Natural killer cell treated with Interleukin-12 subunit alpha and Interleukin-12 subunit beta and Interleukin-15 and Interleukin-18, amount 100 ng/mL, for 72 hours (primary cell): ENCODE data around the gene SORCS2. TPM values are rescaled to one million over a fixed set of nuclear protein-coding genes. Genes with fewer than 3 reads are reported as not detected.

Source experiments
- ATAC-seq, 2 donors: fragments of 150-1000 bp; cut with Tn5 transposase in 1 of 2; sonication (Bioruptor Pico), chemical (Tn5 transposase) in 1 of 2; 2 replicates each; pipeline ENCODE4 v1.10.0; 2021
- DNase-seq: peaks from one replicate; pipeline ENCODE4 v3.0.0; 2022; ENCODE audit warnings: low spot score
- H3K27ac Mint-ChIP-seq, 2 donors: 1 replicate in 1 of 2; 2 replicates in 1 of 2; pipeline ENCODE4 v1.8.0; 2022; ENCODE audit warnings: mixed read lengths in 2 of 2, mild to moderate bottlenecking in 1 of 2, moderate library complexity in 1 of 2
- H3K27me3 Mint-ChIP-seq, 2 donors: 1 replicate in 1 of 2; 2 replicates in 1 of 2; pipeline ENCODE4 v1.8.0; 2022; ENCODE audit warnings: mixed read lengths in 2 of 2
- H3K36me3 Mint-ChIP-seq: one replicate; pipeline ENCODE4 v1.8.0; 2022; ENCODE audit warnings: mixed read lengths
- H3K4me1 Mint-ChIP-seq, 2 donors: 1 replicate in 1 of 2; 2 replicates in 1 of 2; pipeline ENCODE4 v1.8.0; 2022; ENCODE audit warnings: low read depth in 2 of 2, mixed read lengths in 2 of 2, mild to moderate bottlenecking in 1 of 2
- H3K4me3 Mint-ChIP-seq: one replicate; pipeline ENCODE4 v1.8.0; 2022; ENCODE audit warnings: mixed read lengths
- H3K9me3 Mint-ChIP-seq: 2 replicates; pipeline ENCODE4 v1.8.0; 2022; ENCODE audit warnings: mixed read lengths
- total RNA-seq, 2 donors: library from RNA; stranded (reverse); gene quantifications; one replicate each; pipeline ENCODE4 v1.2.3, GENCODE V29; 2022

SORCS2 gene
- total RNA-seq, 2 donors from 2014 or later: 0.17 to 0.21 TPM

DNA sequence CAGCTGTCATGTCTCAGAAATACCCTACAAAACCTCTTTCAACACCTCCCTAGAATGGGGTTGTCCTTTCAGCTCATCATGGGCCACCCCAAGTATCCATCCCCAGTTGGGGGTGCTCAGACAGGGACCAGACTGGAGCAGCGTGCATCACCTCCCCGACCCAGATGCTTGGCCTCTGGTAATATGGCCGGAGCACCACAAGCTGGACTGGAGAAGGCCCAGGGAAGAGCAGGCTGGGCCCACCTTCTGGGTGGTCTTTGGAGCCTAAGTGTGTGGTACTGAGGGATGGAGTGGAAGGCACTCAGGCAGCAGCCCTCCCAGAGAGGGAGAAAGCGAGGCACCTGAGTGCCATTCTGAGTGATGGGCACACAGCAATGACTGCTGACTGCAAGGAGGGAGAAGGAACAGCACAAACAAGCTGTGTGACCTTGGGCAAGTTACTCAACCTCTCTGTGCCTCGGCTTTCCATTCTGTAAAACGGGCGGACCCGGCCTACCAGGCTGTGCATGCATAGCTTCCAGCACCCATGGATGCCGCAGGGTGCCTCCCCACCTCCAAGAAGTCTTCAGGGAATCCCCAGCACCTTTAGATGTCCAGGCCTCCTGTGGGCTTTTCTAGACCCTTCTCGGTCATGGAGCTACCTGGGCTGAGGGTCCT, 519.1 kb downstream of the SORCS2 start:
- Mint-ChIP-seq H3K27me3 (no peaks in the 10 kb centered on the region), H3K4me3 (no peak overlapping the region), H3K36me3 (no peaks in the 10 kb centered on the region), H3K4me1 (peaks cover 5 to 9% of the 10 kb centered on the region in 2 donors), H3K27ac (no peak overlapping the region), H3K9me3 (no peaks in the 10 kb centered on the region)
- DNase-seq (no peak), ATAC-seq (no peak)

GRCh38 chr4:7712021-7712671, 519.8 kb downstream of the SORCS2 start:
- Mint-ChIP-seq H3K36me3 (no peaks in the 10 kb centered on the region), H3K4me3 (no peak overlapping the region), H3K27ac (no peak overlapping the region), H3K27me3 (peaks cover 0 to under 1% of the 10 kb centered on the region in 2 donors), H3K9me3 (no peaks in the 10 kb centered on the region), H3K4me1 (peaks cover 6 to 9% of the 10 kb centered on the region in 2 donors)
- DNase-seq (no peak), ATAC-seq (no peak)

DNA sequence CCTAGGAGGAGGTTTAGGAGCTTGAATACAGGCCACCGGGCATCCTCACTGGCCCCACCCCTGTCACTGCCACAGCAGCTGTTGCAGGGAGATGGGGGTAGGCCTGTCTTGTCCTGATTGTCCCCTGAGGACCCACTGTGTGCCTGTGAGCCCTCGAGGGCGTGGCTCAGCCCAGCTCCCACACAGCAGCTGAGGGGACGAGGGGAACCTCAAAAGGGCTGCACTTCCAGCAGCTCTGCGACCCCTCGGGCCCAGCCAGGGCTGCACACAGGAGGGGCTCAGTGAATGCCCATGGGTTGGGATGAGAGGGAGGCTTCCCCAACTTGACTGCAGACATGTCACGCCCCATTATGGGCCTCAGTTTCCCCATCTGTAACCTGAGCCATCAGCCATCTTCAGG, 521.4 kb downstream of the SORCS2 start:
- no peak overlapping the region for H3K4me3 Mint-ChIP-seq
- no peaks in the 10 kb centered on the region for H3K9me3 Mint-ChIP-seq
- DNase-seq (no peak), ATAC-seq (no peak)
- H3K27ac Mint-ChIP-seq: no peak overlapping the region
- H3K36me3 Mint-ChIP-seq: no peaks in the 10 kb centered on the region
- H3K27me3 Mint-ChIP-seq: peaks cover 0 to 2% of the 10 kb centered on the region in 2 donors
- peaks cover 10 to 13% of the 10 kb centered on the region in 2 donors for H3K4me1 Mint-ChIP-seq

- Mint-ChIP-seq H3K27ac (no peak overlapping the region), H3K36me3 (no peaks in the 10 kb centered on the region), H3K4me1 (peaks cover 10 to 13% of the 10 kb centered on the region in 2 donors), H3K9me3 (no peaks in the 10 kb centered on the region), H3K4me3 (no peak overlapping the region), H3K27me3 (peaks cover 0 to 2% of the 10 kb centered on the region in 2 donors)
- DNase-seq: no peak
- ATAC-seq: no peak
Observed at GRCh38 chr4:7714176-7714575, 521.8 kb downstream of the SORCS2 start.

DNA sequence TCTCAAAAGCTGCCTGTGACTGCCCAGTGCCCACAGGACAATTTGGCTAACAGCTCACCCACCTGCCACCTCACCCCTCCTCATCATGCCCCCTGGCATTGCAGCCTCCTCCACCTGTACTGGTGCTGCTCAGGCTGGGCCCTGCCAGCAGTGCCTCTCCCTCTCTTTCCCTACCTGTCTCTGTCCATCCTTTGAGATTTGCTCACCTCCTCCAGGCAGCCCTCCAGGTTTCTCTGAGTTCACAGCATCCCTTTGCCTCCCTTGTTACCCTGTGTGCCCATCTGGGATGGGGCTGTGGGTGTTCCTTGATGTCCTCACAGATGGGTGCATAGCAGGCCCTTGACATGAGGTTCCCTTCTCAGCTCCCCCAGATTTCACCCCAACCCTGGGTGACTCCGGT, 522.4 kb downstream of the SORCS2 start:
- H3K27ac Mint-ChIP-seq: no peak overlapping the region

DNA sequence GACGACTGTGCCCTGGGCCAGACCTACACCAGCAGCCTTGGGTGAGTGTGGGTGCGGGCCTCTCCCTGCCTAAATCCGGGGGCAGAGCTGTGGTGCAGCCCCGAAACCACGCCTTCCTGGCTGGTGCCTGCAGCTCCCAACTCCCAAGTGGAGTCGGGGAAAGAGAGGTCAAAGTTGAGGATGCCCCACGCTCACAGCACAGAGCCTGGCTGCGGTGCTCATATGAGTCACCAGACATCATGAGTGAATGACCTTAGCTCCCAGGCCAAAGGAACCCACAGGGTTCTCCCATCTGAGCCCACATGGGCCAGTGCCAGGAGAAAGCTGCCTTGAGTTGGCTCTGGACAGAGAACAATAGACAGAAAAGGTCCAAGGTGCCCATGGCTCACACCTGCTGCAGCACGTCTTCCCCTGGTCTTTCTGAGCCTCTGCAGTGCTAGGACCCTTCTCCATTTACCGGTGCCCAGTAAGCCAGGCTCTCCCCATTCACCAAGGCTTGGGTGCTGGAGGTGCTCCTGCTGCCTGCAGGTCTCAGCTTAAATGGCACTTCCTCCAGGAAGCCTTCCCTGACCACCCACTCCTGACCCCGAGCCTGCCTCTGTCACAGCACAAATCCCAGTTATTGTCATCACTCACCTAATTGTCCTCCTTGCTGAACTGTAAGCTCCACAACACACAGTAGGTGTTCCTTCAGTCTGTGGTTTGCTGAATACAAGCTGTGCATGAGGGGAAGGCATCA, 523.1 kb downstream of the SORCS2 start:
- ATAC-seq (no peak), DNase-seq (no peak)
- Mint-ChIP-seq H3K27ac (no peak overlapping the region), H3K36me3 (no peaks in the 10 kb centered on the region), H3K27me3 (peaks cover 9% of the 10 kb centered on the region in 2 donors), H3K4me1 (peaks cover 10 to 13% of the 10 kb centered on the region in 2 donors), H3K9me3 (no peaks in the 10 kb centered on the region), H3K4me3 (no peak overlapping the region)

More for the DNA sequence above, 522.4 kb downstream of the SORCS2 start:
- Mint-ChIP-seq H3K4me1 (peaks cover 10 to 13% of the 10 kb centered on the region in 2 donors), H3K9me3 (no peaks in the 10 kb centered on the region), H3K4me3 (no peak overlapping the region), H3K27me3 (peaks cover 2% of the 10 kb centered on the region in 2 donors), H3K36me3 (no peaks in the 10 kb centered on the region)
- ATAC-seq: no peak
- no peak for DNase-seq

GRCh38 chr4:7716010-7716721, 523.8 kb downstream of the SORCS2 start:
- Mint-ChIP-seq H3K9me3 (no peaks in the 10 kb centered on the region), H3K4me1 (peaks cover 10 to 13% of the 10 kb centered on the region in 2 donors), H3K27me3 (peaks cover 9 to 12% of the 10 kb centered on the region in 2 donors), H3K36me3 (no peaks in the 10 kb centered on the region), H3K4me3 (no peak overlapping the region), H3K27ac (no peak overlapping the region)
- DNase-seq (no peak), ATAC-seq (no peak)

GRCh38 chr4:7717161-7717560, 524.8 kb downstream of the SORCS2 start:
- Mint-ChIP-seq H3K36me3 (no peaks in the 10 kb centered on the region), H3K27ac (no peak overlapping the region), H3K9me3 (no peaks in the 10 kb centered on the region), H3K4me3 (no peak overlapping the region), H3K4me1 (peaks cover 10% of the 10 kb centered on the region in 2 donors), H3K27me3 (peaks cover 9 to 12% of the 10 kb centered on the region in 2 donors)
- no peak for DNase-seq
- ATAC-seq: no peak

DNA sequence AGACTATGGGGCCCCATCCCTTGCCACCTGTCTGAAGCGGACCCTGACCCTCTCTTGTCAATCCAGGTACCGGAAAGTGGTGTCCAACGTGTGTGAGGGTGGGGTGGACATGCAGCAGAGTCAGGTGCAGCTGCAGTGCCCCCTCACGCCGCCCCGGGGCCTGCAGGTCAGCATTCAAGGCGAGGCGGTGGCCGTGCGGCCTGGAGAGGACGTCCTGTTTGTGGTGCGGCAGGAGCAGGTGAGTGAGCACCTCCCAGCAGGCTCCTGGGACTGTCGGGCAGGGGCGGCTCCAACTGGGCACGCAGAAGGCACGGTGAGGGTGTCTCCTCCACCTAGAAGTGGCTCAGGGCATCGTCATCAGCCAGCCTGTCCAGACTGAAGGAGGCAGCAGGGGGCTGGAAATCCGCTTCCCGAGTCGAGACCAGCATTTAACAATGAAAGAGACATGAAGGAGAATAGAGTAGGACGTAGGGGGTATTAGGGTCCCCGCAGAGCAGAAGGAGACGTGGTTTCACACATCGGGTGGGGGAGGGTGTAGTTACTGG, 525.7 kb downstream of the SORCS2 start:
- Mint-ChIP-seq H3K27me3 (peaks cover 12 to 14% of the 10 kb centered on the region in 2 donors), H3K9me3 (no peaks in the 10 kb centered on the region), H3K4me3 (no peak overlapping the region), H3K36me3 (no peaks in the 10 kb centered on the region), H3K27ac (no peak overlapping the region), H3K4me1 (peaks cover 10 to 14% of the 10 kb centered on the region in 2 donors)
- no peak for ATAC-seq
- no peak for DNase-seq

DNA sequence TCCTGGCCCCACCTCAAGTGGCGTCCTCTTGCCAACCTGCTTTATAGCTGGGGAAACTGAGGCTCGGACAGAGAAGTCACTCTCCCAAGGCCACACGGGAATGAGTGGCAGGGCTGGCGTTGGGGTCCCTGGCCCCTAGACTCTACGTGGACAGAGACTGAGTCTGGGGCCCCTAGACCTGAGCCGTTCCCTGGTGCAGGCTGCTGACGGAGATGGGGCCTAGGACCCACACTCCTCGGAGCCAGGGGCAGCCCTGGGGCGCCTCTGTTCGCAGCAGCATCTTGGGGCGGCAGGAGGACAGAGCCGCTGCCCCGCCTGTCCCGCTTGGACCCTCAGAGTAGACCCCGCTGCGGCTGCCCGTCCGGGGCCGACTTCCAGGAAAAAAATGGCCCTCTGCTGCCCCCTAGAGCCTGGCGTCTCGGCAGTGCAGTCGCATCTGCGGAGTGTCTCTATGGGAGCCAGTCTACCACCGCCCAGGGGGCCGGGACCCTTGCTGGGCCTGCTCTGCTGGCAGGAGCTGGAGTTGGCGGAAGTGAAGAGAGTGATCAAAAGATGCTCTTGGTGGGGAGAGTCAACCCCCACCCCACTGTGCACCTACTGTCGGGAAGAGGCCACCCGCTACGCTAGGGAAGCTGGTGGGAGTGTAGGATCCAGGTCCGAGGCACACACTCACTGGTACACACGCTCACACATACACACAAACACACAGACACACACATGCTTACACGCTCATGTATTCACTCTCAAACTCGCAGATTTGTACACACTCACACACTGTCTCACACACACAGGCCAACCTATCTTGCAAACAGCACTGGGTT, 527.2 kb downstream of the SORCS2 start:
- ATAC-seq (peak; percentile 47 to 67), DNase-seq (peak; percentile 77)
- Mint-ChIP-seq H3K4me1 (peaks cover 14 to 22% of the 10 kb centered on the region in 2 donors), H3K27ac (no peak overlapping the region), H3K27me3 (peaks cover 12 to 14% of the 10 kb centered on the region in 2 donors), H3K9me3 (peaks cover 7% of the 10 kb centered on the region), H3K4me3 (no peak overlapping the region), H3K36me3 (no peaks in the 10 kb centered on the region)

- no peak overlapping the region for H3K4me3 Mint-ChIP-seq
- H3K4me1 Mint-ChIP-seq: peaks cover 8 to 17% of the 10 kb centered on the region in 2 donors
- H3K27ac Mint-ChIP-seq: no peak overlapping the region
- no peak for ATAC-seq
- peaks cover 10% of the 10 kb centered on the region for H3K9me3 Mint-ChIP-seq
- no peaks in the 10 kb centered on the region for H3K36me3 Mint-ChIP-seq
- no peak for DNase-seq
- peaks cover 12 to 14% of the 10 kb centered on the region in 2 donors for H3K27me3 Mint-ChIP-seq
Observed at GRCh38 chr4:7721984-7722551, 529.7 kb downstream of the SORCS2 start.

DNA sequence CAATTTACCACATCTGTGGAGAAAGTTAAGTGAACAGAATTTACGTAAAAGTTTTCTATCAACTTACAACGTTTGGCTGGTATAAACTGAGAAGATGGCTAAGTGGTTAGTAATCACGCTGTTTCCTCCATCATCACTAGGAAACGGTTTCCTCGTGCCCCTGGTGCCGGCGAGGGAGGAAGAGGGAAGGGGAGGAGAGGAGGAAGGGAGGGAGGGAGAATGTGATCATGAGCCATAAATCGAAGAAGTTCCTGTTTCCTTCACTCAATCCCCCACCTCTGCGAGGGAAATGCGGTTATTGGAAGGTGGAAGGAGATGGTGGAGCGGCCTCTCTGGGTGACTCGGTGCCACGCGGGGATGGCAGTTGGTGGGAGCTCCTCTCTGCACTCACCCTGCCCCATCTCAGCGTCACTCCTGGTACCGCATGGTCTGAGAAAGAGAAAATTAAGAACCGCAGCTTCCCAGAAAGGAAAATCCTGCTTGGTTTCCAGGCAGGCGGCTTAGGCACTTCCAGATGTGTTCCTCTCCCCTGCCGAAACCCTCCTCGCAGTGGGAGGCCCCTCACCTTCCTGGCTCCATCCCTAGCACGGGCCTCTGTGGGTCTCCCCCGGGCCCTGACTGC, 530.5 kb downstream of the SORCS2 start:
- Mint-ChIP-seq H3K27me3 (peaks cover 12% of the 10 kb centered on the region in 2 donors), H3K27ac (no peak overlapping the region)
- DNase-seq: no peak

More for the DNA sequence above, 530.5 kb downstream of the SORCS2 start:
- no peak for ATAC-seq
- Mint-ChIP-seq H3K4me1 (peaks cover 7 to 17% of the 10 kb centered on the region in 2 donors), H3K36me3 (no peaks in the 10 kb centered on the region), H3K4me3 (no peak overlapping the region), H3K9me3 (peaks cover 10% of the 10 kb centered on the region)
